Activated CD4-positive, alpha-beta T cell treated with anti-CD3 and anti-CD28 coated beads, Interleukin-2, Interleukin-4, amounts not matched to agents 100 ng/mL and 50 ng/mL, durations not matched to agents 16 hours and 8 hours (primary cell): ENCODE measurements around the gene ZMIZ1.

ENCODE experiments used
- DNase-seq: peaks from one replicate; pipeline ENCODE4 v3.0.0-alpha.2; 2020; ENCODE audit warnings: low spot score

Gene ZMIZ1

GRCh38 chr10:79082631-79083596, 14.1 kb downstream of the ZMIZ1 start:
- DNase-seq = no peak

- DNase-seq = peak; percentile 9
Measured at GRCh38 chr10:79084012-79084971, 15.5 kb downstream of the ZMIZ1 start.

GRCh38 chr10:79084972-79085597, 16.3 kb downstream of the ZMIZ1 start:
- no peak for DNase-seq

DNA sequence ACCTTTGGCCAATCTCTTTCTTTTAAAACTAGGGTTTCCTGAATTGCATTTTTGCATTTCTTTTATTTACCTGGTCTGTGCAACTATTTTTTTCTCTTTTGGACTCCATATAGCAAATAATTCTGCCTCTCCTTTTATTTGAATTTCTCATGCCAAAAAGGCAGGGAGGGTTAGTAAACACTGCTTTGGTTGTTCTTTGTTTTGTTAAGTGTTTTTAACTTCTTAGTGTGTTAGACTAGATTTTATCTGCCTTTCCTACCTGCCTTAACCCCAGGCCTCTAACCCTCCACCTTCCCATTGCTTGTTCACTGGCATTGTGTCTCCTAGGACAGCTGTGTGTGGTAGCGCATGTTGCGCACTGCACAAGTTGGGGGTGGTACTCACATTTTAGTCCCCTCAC, 18.1 kb downstream of the ZMIZ1 start:
- no peak for DNase-seq

GRCh38 chr10:79087721-79088120, 19.0 kb downstream of the ZMIZ1 start:
- no peak for DNase-seq

DNA sequence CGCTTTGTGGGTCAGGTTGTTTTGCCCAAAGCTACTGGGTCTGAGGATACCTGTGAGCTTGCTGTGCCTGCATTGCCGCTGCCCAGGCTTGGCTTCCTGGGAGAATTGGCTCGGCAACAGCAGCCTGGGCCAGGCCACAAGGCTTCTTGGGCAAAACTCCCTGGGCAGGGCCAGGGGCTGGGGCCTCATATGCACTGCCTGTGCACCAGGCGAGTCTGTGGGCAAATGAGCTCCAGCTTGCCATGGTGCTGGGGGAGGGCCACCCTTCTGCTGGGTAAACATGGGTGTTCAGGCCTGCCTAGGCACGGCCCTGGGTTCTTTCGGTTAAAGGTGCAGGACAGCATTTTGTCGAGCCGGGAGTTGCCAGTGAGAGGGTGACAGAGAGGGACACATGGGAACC, 19.4 kb downstream of the ZMIZ1 start:
- no peak for DNase-seq

DNA sequence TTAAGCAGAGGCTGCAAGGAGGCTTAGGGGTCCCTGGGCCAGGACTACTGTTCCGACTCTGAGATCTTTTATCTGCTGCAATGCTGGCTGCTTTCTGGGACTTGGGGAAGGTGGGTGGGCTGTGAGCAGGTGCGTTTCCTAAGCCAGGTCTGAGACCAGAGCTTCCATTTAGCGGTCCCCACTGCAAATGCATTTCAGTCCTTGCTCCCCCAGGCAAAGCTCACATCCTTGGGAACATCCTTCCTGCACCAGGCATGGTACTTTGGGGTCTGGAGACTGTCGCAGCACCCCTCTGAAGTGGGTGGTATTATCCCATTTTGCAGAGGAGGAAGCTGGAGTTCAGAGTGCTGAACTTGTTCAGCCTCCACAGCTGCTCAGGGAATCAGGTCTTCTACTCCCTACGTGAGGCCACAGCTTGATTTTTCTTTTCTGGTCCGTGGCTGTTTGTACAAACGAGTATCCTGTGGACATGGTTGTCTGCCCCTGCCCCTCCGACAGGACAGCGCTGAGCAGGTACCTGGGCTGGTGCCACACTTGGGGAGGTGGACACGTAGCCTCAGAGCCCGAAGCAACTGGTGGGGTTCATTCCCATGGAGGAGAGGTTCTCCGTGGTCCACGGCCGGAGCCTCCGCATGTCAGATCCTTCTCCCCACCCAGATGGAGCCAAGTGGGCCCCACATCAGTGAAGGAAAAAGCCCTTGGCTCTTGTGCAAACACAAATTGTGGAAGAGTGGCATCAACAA, 20.0 kb downstream of the ZMIZ1 start:
- DNase-seq = no peak

DNA sequence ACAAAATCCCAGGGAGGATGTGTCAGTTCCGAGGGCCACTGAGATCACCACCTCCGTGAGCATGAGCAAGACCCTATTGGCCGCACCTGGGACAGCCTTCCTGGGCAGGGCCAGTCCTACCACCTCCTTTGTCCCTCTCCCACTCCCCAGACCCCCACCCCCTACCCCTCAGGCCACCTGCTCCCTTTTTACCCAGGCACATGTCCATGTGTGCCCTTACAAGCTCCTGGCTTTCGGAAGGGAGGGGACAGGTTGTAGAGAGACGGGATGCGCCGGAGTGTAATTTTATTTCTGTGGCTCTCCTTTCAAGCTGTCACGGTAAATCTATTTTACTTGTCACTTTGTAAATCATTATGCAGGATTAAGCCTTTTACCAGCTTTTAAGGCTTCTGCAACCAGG, 20.9 kb downstream of the ZMIZ1 start:
- DNase-seq = no peak

DNA sequence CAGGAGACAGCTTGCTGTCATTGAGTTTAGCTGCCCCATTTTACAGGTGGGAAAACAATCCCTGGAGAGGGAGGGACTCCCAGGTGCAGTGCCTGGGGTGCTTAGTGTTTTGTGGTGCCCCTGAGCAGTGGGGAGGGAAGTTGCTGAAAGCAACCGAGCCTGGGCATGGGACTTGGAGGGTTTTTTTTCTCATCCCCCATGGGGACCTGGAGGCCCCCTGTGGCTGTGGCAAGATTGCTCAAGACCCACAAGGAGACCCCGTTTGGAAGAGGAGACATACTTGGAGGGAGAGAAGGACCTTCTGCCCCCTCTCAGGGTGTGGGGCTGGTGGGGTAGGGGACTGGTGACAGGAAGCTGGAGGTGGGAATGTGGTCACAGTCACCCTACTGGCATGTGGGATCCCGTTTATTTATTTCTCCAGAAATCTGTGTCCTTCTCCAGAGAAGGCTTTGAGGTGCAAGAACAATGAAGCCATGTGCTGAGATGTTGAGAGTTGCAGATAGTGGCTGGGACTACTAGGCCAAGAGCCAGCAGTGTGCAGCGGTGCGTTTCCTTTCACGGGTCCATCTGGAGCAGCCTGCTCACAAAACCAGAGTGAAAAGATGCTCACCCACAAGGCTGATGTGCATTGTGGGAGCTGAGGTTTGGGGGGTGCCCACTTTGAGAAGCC, 21.5 kb downstream of the ZMIZ1 start:
- DNase-seq = no peak

- no peak for DNase-seq
Measured at GRCh38 chr10:79092292-79092896, 23.6 kb downstream of the ZMIZ1 start.

DNA sequence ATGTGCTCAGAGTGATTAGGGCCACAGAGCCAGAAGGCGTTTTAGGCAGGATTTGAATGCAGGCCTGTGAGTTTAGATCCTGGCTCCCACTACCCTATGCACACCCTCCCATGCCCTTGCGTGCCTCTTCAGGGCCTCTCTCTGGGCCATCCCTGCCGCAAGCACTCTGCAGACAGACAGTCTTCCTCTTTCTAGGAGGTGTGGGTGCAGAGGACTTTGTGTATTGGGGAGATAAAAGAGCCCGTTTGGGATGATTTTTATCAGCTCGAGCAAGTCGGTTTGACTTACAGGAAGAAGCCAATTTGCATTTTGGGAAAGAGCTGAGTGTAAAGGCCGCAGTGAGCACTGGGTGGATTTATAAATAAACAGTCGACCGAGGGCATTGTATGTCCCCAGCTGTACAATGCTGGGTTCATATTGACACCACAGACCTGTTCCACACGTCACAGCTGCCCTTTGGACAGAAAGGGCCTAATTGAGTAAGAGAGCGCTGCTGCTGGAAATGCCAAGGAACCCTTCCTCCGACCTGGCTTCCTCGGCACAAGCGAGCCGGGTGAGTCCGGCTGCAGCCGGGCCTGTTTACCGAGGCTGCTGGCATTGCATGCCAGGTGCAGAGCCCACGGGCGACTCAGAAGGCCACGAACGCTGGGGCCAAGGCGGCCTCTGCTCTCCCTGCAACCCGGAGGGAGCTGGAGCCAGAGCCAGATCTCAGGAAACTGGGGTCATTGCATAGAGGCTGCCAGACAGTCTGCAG, 25.1 kb downstream of the ZMIZ1 start:
- DNase-seq = no peak

GRCh38 chr10:79094412-79095175, 25.8 kb downstream of the ZMIZ1 start:
- DNase-seq = no peak

DNA sequence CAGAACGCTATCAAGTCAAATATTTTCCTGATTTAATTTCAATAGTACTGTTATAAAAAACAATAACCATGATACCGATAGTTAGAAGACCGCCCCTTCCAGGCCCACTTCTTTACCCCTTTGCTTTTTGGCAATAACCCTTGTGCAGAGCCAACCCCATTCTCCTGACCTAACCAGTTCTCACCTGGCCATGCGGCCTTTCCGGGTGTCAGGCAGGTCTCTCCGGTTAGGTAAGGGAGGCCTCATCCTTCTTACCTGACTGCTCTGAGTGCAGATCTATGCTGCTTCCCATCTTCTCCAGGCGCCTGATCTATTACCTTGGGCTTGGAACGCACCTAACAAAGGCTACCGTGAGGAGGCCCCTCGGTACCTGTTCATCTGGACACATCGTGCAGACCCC, 26.6 kb downstream of the ZMIZ1 start:
- DNase-seq = no peak

DNA sequence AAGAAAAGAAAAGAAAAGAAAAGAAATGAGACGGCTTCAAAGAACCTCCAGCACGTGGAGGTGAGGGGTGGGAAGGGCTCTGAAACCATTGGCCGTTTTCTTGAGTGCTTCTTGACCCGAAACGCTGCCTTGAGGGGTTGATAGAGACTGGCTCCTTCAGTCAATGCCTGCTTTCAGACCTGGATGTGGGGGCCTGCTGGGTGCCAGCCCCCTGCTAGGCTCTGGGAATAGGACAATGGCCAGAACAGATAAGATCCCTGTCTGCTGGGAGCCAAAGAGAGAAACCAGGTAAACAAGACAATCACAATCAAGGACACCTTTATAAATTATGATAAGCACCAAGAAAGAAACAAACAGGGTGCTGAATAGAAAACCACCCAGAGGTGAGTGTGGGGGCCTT, 27.7 kb downstream of the ZMIZ1 start:
- DNase-seq = no peak

DNA sequence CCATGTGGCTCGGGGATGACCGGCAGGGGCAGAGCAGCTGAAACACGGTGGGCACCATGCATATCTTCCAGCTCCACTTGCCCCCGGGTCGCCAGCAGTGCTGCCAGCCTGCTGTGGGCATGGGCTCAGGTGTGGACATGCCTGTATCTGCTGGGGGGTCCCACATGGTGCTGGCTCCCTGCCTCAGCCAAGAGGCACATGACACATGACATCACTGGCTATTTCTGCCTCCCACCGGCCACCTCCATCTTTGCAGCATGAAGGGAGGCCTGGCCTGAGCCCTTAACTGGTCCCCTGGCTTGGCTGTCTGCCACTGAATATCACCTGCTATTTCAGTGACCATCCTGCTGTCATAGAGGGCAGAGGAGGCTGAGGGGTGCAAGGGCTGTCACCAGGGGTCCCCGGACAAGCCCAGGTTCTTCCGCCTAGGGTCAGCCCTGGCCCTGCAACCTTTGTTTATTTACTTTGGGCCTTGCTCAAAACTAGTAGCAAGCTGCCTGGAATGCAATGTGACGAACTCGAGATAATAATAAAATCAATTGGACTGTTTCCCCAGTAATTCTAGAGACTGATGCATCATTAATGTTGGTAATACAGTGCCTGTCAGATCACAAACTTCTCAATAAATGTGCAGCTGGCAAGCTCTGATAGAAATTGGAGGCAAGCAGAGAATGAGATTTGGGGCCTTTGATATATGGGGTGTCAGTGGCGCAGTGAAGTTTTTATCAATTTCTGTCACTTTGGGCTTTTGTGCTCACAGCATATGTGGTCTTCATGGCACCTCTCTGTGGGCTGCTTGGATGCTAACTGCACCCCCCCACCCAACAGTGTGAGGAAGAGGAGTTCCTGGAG, 28.5 kb downstream of the ZMIZ1 start:
- no peak for DNase-seq

- no peak for DNase-seq
Measured at GRCh38 chr10:79098061-79098460, 29.3 kb downstream of the ZMIZ1 start.

GRCh38 chr10:79098596-79099015, 29.8 kb downstream of the ZMIZ1 start:
- DNase-seq = no peak

DNA sequence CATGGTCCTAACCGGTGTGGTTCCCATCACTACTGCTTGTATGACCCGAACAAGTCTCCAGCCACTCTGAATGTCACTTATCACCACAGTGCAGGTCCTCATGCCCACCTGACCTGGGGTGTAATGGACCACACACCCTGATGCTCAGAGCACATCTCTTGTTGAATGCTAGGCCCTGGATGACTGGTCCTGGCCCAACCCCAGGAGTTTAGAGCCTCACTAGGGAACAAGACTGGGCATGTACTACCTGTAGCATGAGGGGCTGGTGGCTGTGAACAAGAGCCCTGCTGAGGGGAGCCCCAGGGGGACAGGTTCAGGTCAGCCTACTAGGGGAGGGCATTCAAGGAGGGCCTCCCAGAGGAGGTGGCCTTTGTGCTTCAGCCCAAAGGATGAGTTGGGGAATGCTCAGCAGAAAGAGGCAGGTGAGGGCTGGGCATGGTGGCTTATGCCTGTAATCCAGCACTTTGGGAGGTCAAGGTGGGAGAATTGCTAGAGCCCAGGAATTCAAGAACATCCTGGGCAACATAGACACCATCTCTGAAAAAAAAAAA, 31.2 kb downstream of the ZMIZ1 start:
- no peak for DNase-seq
